ENCODE measurements around the gene ABHD11. TPM values are rescaled to one million over a fixed set of nuclear protein-coding genes. Genes with fewer than 3 reads are reported as not detected.
A peak's percentile ranks its signal among the peaks of the same experiment; 100 is the strongest.

ABHD11 gene
- total RNA-seq, 2 donors from 2014 or later: 14.0 to 15.1 TPM

DNA sequence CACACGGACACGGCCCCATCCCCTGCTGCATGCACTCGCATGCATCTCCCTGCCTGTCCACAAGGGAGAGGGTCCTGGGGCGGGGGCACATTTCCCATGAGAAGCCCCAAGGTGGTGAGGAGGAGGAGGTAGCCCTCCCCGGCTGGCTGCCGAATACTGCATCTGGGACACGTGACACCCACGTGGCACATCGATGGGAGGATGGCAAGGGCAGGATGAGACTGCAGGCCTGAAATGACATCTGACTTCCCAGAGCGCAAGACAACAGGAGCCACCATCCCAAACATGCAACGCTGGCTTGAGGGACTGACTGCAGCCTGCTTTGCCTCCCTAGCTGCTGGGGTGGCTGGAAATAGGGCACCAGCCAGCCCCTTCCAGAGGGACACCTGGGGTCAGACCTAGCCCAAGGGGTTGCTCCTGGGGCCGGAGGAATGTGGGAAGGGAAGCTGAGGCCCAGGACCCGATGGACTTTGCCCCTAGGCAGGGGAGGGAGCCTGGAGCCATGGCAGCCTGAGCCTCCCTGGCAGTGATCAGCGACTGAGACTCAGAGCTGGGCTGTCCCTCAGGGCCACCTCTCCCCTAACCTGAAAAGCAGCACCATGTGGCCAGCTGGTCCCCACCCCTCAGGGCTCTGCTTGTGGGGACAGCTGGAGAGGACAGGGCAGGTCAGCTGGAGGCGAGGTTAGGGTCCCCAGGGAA is 39.1 kb downstream of the ABHD11 start:
- peak overlapping the region; percentile 16 for H3K27ac Mint-ChIP-seq
- peaks cover 10% of the 10 kb centered on the region for H3K36me3 Mint-ChIP-seq (ENCODE audit: low read depth)
- peaks cover 14% of the 10 kb centered on the region for H3K4me1 Mint-ChIP-seq
- no peak for ATAC-seq
- no peak for DNase-seq
- H3K27me3 Mint-ChIP-seq: no peaks in the 10 kb centered on the region
- H3K9me3 ChIP-seq (ENCODE audit: control insufficient read depth, low read length, poor library complexity, severe bottlenecking): no peaks in the 10 kb centered on the region
- H3K4me3 Mint-ChIP-seq: peak overlapping the region; percentile 5

DNA sequence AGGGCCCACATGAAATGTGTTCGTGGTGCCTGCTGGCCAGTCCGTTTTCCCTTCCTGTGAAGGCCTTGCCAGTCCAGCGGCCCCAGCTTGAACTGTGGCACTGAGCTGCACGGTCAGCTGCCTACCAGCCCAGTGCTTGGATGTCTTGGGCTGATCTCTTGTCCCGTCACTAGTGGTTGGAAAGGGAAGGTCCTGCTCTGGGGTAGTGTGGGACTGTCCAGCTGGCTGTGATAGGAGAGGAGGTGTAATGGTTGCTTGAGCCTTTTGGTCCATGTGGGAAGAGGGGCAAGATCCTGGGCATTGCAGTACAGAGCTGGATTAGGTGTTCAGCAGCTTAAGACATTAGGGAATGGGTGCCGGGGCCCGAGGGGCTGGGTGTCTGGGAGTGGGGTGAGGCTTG is 40.2 kb downstream of the ABHD11 start:
- Mint-ChIP-seq H3K36me3 (ENCODE audit: low read depth) (peaks cover 14% of the 10 kb centered on the region), H3K4me1 (peaks cover 17% of the 10 kb centered on the region), H3K27ac (peak overlapping the region; percentile 19), H3K4me3 (no peak overlapping the region), H3K27me3 (no peaks in the 10 kb centered on the region)
- DNase-seq (no peak), ATAC-seq (no peak)
- H3K9me3 ChIP-seq (ENCODE audit: control insufficient read depth, low read length, poor library complexity, severe bottlenecking): no peaks in the 10 kb centered on the region

DNA sequence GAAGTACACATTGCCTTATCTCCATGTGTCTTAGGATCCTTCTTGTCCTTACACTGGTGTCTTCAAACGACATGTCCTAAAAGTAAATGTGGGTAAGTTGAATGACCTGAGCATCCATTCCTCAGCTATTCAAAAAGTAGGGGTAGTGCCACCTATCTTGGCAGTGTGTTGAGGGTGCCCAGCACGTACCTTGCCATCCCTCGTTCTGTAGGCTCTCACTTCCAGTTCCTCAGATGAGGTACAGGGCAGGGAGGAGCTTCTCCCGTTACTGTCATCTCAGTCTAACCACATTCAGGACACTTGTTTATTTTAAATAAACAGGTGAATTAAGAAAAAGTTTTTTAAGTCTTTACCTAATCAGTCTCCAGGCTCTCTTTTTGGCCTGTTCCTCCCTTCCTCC is 42.2 kb downstream of the ABHD11 start:
- H3K27me3 Mint-ChIP-seq: no peaks in the 10 kb centered on the region
- DNase-seq: no peak
- H3K9me3 ChIP-seq (ENCODE audit: control insufficient read depth, low read length, poor library complexity, severe bottlenecking): no peaks in the 10 kb centered on the region
- no peak for ATAC-seq
- H3K36me3 Mint-ChIP-seq (ENCODE audit: low read depth): peaks cover 20% of the 10 kb centered on the region
- no peak overlapping the region for H3K27ac Mint-ChIP-seq
- no peak overlapping the region for H3K4me3 Mint-ChIP-seq
- H3K4me1 Mint-ChIP-seq: peaks cover 8% of the 10 kb centered on the region

DNA sequence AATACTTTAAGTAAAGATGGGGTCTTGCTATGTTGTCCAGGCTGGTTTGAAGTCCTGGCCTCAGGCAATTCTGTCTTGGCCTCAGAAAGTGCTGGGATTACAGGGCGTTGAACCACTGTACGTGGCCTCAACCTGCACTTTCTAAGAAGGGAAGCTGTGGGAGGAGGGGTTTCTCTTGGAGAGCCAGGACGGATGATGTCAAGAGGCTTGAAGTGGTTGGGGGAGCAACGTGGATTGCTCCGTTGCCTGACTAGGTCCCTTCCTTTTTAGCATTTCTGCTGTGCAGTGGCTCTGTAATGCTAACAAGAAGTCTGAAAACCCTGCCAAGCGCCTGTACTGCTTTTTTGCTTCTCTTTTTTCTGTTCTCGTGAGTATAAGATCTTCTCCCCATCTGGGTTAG is 48.0 kb downstream of the ABHD11 start:
- Mint-ChIP-seq H3K36me3 (ENCODE audit: low read depth) (peaks cover 28% of the 10 kb centered on the region), H3K27me3 (no peaks in the 10 kb centered on the region), H3K4me3 (no peak overlapping the region), H3K4me1 (peaks cover 20% of the 10 kb centered on the region), H3K27ac (no peak overlapping the region)
- no peak for ATAC-seq
- no peak for DNase-seq
- no peaks in the 10 kb centered on the region for H3K9me3 ChIP-seq (ENCODE audit: control insufficient read depth, low read length, poor library complexity, severe bottlenecking)

DNA sequence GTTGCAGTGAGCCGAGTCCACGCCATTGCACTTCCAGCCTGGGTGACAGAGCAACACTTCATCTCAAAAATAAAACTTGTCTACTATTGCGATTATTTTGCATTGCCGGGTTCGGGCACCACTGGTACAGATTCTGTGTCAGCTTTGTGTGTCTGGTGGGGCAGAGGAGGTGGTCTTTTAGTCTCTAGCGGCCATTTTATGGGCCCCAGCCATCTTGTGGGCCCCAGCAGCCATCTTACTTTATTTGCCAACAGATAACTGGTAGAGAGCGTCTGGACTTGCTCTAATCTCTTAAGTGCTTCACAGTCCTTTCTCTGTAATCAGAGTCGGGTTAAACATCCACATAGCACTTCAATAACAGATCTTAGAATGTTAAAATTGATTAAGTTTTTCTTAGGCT is 50.3 kb downstream of the ABHD11 start:
- Mint-ChIP-seq H3K4me1 (peaks cover 20% of the 10 kb centered on the region), H3K27me3 (no peaks in the 10 kb centered on the region), H3K4me3 (no peak overlapping the region), H3K27ac (no peak overlapping the region), H3K36me3 (ENCODE audit: low read depth) (peaks cover 20% of the 10 kb centered on the region)
- ATAC-seq (no peak), DNase-seq (no peak)
- H3K9me3 ChIP-seq (ENCODE audit: control insufficient read depth, low read length, poor library complexity, severe bottlenecking): no peaks in the 10 kb centered on the region

Other genes starting within 250 kb of the ABHD11 start
- 10 to 100 TPM; 51.2 to 52.6 TPM for gene BAZ1B, start 216.5 kb downstream of the ABHD11 start, total RNA-seq
- gene BCL7B, start 181.1 kb downstream of the ABHD11 start, total RNA-seq: 100 to 1,000 TPM; 112 to 116 TPM
- 10 to 100 TPM; 15.3 to 22.9 TPM for gene TBL2, start 160.2 kb downstream of the ABHD11 start, total RNA-seq
- gene MLXIPL, start 114.3 kb downstream of the ABHD11 start, total RNA-seq: not detected
- gene VPS37D, start 71.0 kb downstream of the ABHD11 start, total RNA-seq: under 1 TPM in 1 of 2 donors, not detected in 1; 0.76 TPM
- 10 to 100 TPM; 10.6 to 11.5 TPM for gene DNAJC30, start 55.3 kb downstream of the ABHD11 start, total RNA-seq
- gene BUD23, start 55.2 kb downstream of the ABHD11 start, total RNA-seq: 10 to 100 TPM; 96.0 to 98.0 TPM
- 10 to 100 TPM; 18.4 to 21.2 TPM for gene STX1A, start 19.1 kb downstream of the ABHD11 start, total RNA-seq
- gene CLDN3, start 31.5 kb upstream of the ABHD11 start, total RNA-seq: not detected
- under 1 TPM; 0.17 to 0.23 TPM for gene CLDN4, start 92.2 kb upstream of the ABHD11 start, total RNA-seq
- gene METTL27, start 103.7 kb upstream of the ABHD11 start, total RNA-seq: under 1 TPM; 0.73 to 0.85 TPM
- gene TMEM270, start 122.4 kb upstream of the ABHD11 start, total RNA-seq: not detected